HCT116 (cell line): ENCODE results near the gene PRMT9. TPM values are rescaled to one million over a fixed set of nuclear protein-coding genes. Genes with fewer than 3 reads are reported as not detected.

ENCODE experiments used
- ATAC-seq: fragments of 200-7000 bp; cut with Tn5 transposase; 2 replicates; pipeline ENCODE4 v1.9.1; 2020; ENCODE audit warnings: mild to moderate bottlenecking, moderate library complexity
- BruUV-seq: library from RNA; stranded (reverse); fragments of 400-500 nt; replicated peaks from 2 replicates; lab custom pipeline; 2021; lab: Mats Ljungman, UMichigan
- CTCF ChIA-PET: fragments of 300-600 bp; sonication (Branson Sonifier 250); formaldehyde crosslinking; loops from one replicate; lab custom pipeline; 2021; ENCODE audit warnings: antibody characterized with exemption; lab: Charles Lee
- POLR2A ChIA-PET: fragments of 300-600, 350-600 bp; sonication (Branson Sonifier 250); formaldehyde crosslinking; loops from one replicate; lab custom pipeline; 2021; ENCODE audit warnings: antibody characterized with exemption; lab: Charles Lee
- RAD21 ChIA-PET, 2 experiments: fragments of 300-600 bp; sonication (Branson Sonifier 250); formaldehyde crosslinking; loops; one replicate each; lab custom pipeline; 2023; ENCODE audit warnings: low total read pairs in 2 of 2; ENCODE audit not compliant: uncharacterized antibody in 2 of 2, unreplicated experiment in 2 of 2, low non-redundant PET in 1 of 2; lab: Charles Lee
- DNase-seq: peaks from one replicate; pipeline ENCODE4 v3.0.0-alpha.2; 2010; ENCODE audit warnings: low read depth, low spot score
- H2AFZ ChIP-seq: fragments of 200-600 bp; shearing (Covaris generic), sonication (generic); 2 replicates; pipeline ENCODE4 v1.6.1; 2017; ENCODE audit warnings: low read depth, mixed run types, mixed read lengths, antibody characterized with exemption, low read length; ENCODE audit not compliant: poor library complexity, severe bottlenecking
- H3K27ac ChIP-seq: 2 replicates; pipeline ENCODE4 v1.5.1; 2012; ENCODE audit warnings: low read depth, low read length
- H3K27me3 ChIP-seq: fragments of 200-600 bp; sonication (generic); 2 replicates; pipeline ENCODE4 v1.6.1; 2016; ENCODE audit warnings: mixed run types, low read length, mixed read lengths; ENCODE audit not compliant: insufficient read depth
- H3K36me3 ChIP-seq, 2 experiments: fragments of 200-500 bp in 1 of 2; fragments of 200-600 bp in 1 of 2; sonication (Bioruptor generic) in 1 of 2; sonication (generic) in 1 of 2; 2 replicates each; pipeline versions ENCODE4 v1.5.1 to v1.6.1; 2014 to 2016; ENCODE audit warnings: low read length in 2 of 2, inconsistent platforms in 1 of 2, mixed read lengths in 1 of 2, mixed run types in 1 of 2; ENCODE audit not compliant: insufficient read depth in 2 of 2, control insufficient read depth in 1 of 2
- H3K4me1 ChIP-seq, 2 experiments: fragments of 200-600 bp in 1 of 2; sonication (generic) in 1 of 2; 2 replicates each; pipeline versions ENCODE4 v1.5.1 to v1.6.1; 2012 to 2017; ENCODE audit warnings: low read length in 2 of 2, inconsistent platforms in 1 of 2, mild to moderate bottlenecking in 1 of 2, mixed read lengths in 1 of 2, mixed run types in 1 of 2, moderate library complexity in 1 of 2; ENCODE audit not compliant: insufficient read depth in 2 of 2, control insufficient read depth in 1 of 2
- H3K4me2 ChIP-seq: fragments of 200-600 bp; sonication (generic); 2 replicates; pipeline ENCODE4 v1.6.1; 2017; ENCODE audit warnings: mixed run types, low read length, mixed read lengths
- H3K4me3 ChIP-seq, 2 experiments: fragments of 200-600 bp in 1 of 2; sonication (generic) in 1 of 2; replicated peaks in 1 of 2; 2 replicates each; pipeline ENCODE4 v1.5.1; 2011 to 2016; ENCODE audit warnings: low read length in 2 of 2, control low read depth in 1 of 2, low read depth in 1 of 2, mild to moderate bottlenecking in 1 of 2, mixed read lengths in 1 of 2, mixed run types in 1 of 2
- H3K79me2 ChIP-seq: fragments of 200-600 bp; sonication (generic); 2 replicates; pipeline ENCODE4 v1.6.1; 2017; ENCODE audit warnings: mild to moderate bottlenecking, mixed run types, low read length, moderate library complexity, mixed read lengths; ENCODE audit not compliant: insufficient read depth
- H3K9ac ChIP-seq: fragments of 200-600 bp; sonication (generic); 2 replicates; pipeline ENCODE4 v1.6.1; 2016; ENCODE audit warnings: low read length, mixed read lengths
- H3K9me2 ChIP-seq: fragments of 200-600 bp; sonication (generic), shearing (Covaris generic); 2 replicates; pipeline ENCODE4 v1.6.1; 2017; ENCODE audit warnings: mixed run types, mild to moderate bottlenecking, moderate library complexity; ENCODE audit not compliant: insufficient read depth
- H3K9me3 ChIP-seq, 2 experiments: fragments of 200-500 bp in 1 of 2; fragments of 200-600 bp in 1 of 2; sonication (Bioruptor generic) in 1 of 2; sonication (generic) in 1 of 2; 2 replicates each; pipeline ENCODE4 v1.6.1; 2014 to 2017; ENCODE audit warnings: low read length in 2 of 2, mixed read lengths in 2 of 2, inconsistent platforms in 1 of 2, low read depth in 1 of 2, mild to moderate bottlenecking in 1 of 2, mixed run types in 1 of 2, moderate library complexity in 1 of 2; ENCODE audit not compliant: control insufficient read depth in 1 of 2, insufficient read depth in 1 of 2
- H4K20me1 ChIP-seq: fragments of 200-600 bp; sonication (generic), shearing (Covaris generic); 2 replicates; pipeline ENCODE4 v1.6.1; 2017; ENCODE audit warnings: mixed run types, mild to moderate bottlenecking, moderate library complexity; ENCODE audit not compliant: insufficient read depth
- CBX3 ChIP-seq: IDR thresholded peaks from 2 replicates; pipeline ENCODE4 v1.6.1; 2012; ENCODE audit warnings: low read depth
- CEBPB ChIP-seq: IDR thresholded peaks from 2 replicates; pipeline ENCODE4 v1.6.1; 2012; ENCODE audit warnings: low read depth
- CTCF ChIP-seq, 3 experiments: fragments of 200-600 bp in 1 of 3; sonication (generic) in 1 of 3; IDR thresholded peaks in 2 of 3; conservative IDR thresholded peaks in 1 of 3; 2 replicates each; pipeline ENCODE4 v1.5.1; 2012 to 2017; ENCODE audit warnings: low read depth in 2 of 3, low read length in 2 of 3, antibody characterized with exemption in 1 of 3, borderline replicate concordance in 1 of 3, control low read depth in 1 of 3, mild to moderate bottlenecking in 1 of 3, mixed read lengths in 1 of 3, mixed run types in 1 of 3, moderate library complexity in 1 of 3; ENCODE audit not compliant: insufficient read depth in 1 of 3
- ELF1 ChIP-seq: IDR thresholded peaks from 2 replicates; pipeline ENCODE4 v1.6.1; 2012; ENCODE audit warnings: low read depth, borderline replicate concordance
- EZH2 ChIP-seq: fragments of 200-600 bp; sonication (generic); IDR thresholded peaks from 2 replicates; pipeline ENCODE4 v1.6.1; 2017; ENCODE audit warnings: antibody characterized with exemption, mixed run types
- EZH2phosphoT487 ChIP-seq: fragments of 200-600 bp; IDR thresholded peaks from 2 replicates; pipeline ENCODE4 v1.6.1; 2018; ENCODE audit warnings: antibody characterized with exemption, borderline replicate concordance
- JUND ChIP-seq: IDR thresholded peaks from 2 replicates; pipeline ENCODE4 v1.6.1; 2012
- POLR2A ChIP-seq: IDR thresholded peaks from 2 replicates; pipeline ENCODE4 v1.7.0; 2011; ENCODE audit warnings: borderline replicate concordance; ENCODE audit not compliant: insufficient read depth, insufficient read length; ENCODE audit errors: extremely low read depth
- RAD21 ChIP-seq: IDR thresholded peaks from 2 replicates; pipeline ENCODE4 v1.6.1; 2012; ENCODE audit warnings: low read depth, mild to moderate bottlenecking
- REST ChIP-seq: IDR thresholded peaks from 2 replicates; pipeline ENCODE4 v1.6.1; 2012; ENCODE audit warnings: low read depth
- YY1 ChIP-seq: IDR thresholded peaks from 2 replicates; pipeline ENCODE4 v1.6.1; 2011; ENCODE audit warnings: low read length, low read depth, moderate library complexity, mild to moderate bottlenecking; ENCODE audit not compliant: insufficient replicate concordance; ENCODE audit errors: extremely low read depth
- ZFX ChIP-seq: fragments of 450-650 bp; IDR thresholded peaks from 2 replicates; pipeline ENCODE4 v1.6.1; 2017
- intact Hi-C: fragments of 100-400 bp; cut with micrococcal nuclease; formaldehyde crosslinking; loops from 2 replicates; pipeline ENCODE4 v1.10.0; 2022
- total RNA-seq: library from RNA; stranded (reverse); gene quantifications from one replicate; pipeline ENCODE4 v1.2.1, GENCODE V29; 2021; ENCODE audit not compliant: unreplicated experiment
- TF ChIP-seq, protein P1 (sequence below): IDR thresholded peaks from 2 replicates; pipeline ENCODE4 v1.6.1; 2012

The PRMT9 gene
- total RNA-seq, 1 experiment from 2014 or later, result 5.8 TPM

- no peak for TF ChIP-seq CTCF (IDR thresholded peaks at IDR 0.05 in 2 of 3, conservative IDR thresholded peaks at IDR 0.05 in 1 of 3; ENCODE audit: borderline replicate concordance in 1 of 3, insufficient read depth in 1 of 3, low read depth in 2 of 3, low read length in 2 of 3)
- no peak for TF ChIP-seq EZH2
- no peak for TF ChIP-seq EZH2phosphoT487
- 0 out of 2 replicates have a peak, but pooled peaks have one; percentile 0 for TF ChIP-seq ZFX
- TF ChIP-seq REST, result no peak
- TF ChIP-seq JUND, result no peak
- TF ChIP-seq ELF1, result no peak
- no peak for TF ChIP-seq CEBPB
- TF ChIP-seq POLR2A, result no peak
- TF ChIP-seq YY1, result no peak
- TF ChIP-seq RAD21, result no peak
- TF ChIP-seq, protein P1, sequence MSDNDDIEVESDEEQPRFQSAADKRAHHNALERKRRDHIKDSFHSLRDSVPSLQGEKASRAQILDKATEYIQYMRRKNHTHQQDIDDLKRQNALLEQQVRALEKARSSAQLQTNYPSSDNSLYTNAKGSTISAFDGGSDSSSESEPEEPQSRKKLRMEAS, result peak; percentile 46
- no peak for TF ChIP-seq CBX3
- Histone ChIP-seq H3K27me3 (no peaks in the 10 kb centered on the region), H3K9me2 (no peaks in the 10 kb centered on the region), H2AFZ (peak overlapping the region; percentile 12), H3K4me2 (peak overlapping the region; percentile 96), H3K9ac (peak overlapping the region; percentile 86), H3K79me2 (peaks cover 52% of the 10 kb centered on the region), H3K9me3 (no peaks in the 10 kb centered on the region), H3K36me3 (no peaks in the 10 kb centered on the region), H3K27ac (peak overlapping the region; percentile 88), H4K20me1 (no peaks in the 10 kb centered on the region), H3K4me3 (peak overlapping the region; percentile 78 to 81), H3K4me1 (peaks cover 47 to 69% of the 10 kb centered on the region in 2 experiments)
- intact Hi-C loops, result loop anchor here (2.0 kb wide), 1 partner anchor 98 kb away; no protein-coding TSS in a partner anchor
- BruUV-seq, result no TSS peak
- ChIA-PET POLR2A (interaction anchor here (1.6 kb wide), 1 partner anchor 11 kb away, joined by 4 read pairs; no protein-coding TSS in a partner anchor), RAD21 (no interaction called here), CTCF (interaction anchor here (1.2 to 1.8 kb wide), 4 partner anchors 11 to 134 kb away, joined by 3 to 7 read pairs (median 4); no protein-coding TSS in a partner anchor)
- DNase-seq (no peak), ATAC-seq (peak; percentile 44)
These were observed 48.7 kb upstream of the PRMT9 start for GRCh38 chr4:147732518-147733235.
